Activated CD4-positive, CD25-positive, alpha-beta regulatory T cell treated with anti-CD3 and anti-CD28 coated beads, Interleukin-2, amount 50 U/mL, for 72 hours (primary cell): ENCODE results near the gene DEDD2.
"Not testable (repeated sequence)": the region's sequence is repeated elsewhere in the genome, so short reads cannot be mapped to it uniquely, and the experiment has no call there.

ENCODE experiments used
- DNase-seq: peaks from one replicate; pipeline ENCODE4 v3.0.0; 2021

The DEDD2 gene, protein sequence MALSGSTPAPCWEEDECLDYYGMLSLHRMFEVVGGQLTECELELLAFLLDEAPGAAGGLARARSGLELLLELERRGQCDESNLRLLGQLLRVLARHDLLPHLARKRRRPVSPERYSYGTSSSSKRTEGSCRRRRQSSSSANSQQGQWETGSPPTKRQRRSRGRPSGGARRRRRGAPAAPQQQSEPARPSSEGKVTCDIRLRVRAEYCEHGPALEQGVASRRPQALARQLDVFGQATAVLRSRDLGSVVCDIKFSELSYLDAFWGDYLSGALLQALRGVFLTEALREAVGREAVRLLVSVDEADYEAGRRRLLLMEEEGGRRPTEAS

DNA sequence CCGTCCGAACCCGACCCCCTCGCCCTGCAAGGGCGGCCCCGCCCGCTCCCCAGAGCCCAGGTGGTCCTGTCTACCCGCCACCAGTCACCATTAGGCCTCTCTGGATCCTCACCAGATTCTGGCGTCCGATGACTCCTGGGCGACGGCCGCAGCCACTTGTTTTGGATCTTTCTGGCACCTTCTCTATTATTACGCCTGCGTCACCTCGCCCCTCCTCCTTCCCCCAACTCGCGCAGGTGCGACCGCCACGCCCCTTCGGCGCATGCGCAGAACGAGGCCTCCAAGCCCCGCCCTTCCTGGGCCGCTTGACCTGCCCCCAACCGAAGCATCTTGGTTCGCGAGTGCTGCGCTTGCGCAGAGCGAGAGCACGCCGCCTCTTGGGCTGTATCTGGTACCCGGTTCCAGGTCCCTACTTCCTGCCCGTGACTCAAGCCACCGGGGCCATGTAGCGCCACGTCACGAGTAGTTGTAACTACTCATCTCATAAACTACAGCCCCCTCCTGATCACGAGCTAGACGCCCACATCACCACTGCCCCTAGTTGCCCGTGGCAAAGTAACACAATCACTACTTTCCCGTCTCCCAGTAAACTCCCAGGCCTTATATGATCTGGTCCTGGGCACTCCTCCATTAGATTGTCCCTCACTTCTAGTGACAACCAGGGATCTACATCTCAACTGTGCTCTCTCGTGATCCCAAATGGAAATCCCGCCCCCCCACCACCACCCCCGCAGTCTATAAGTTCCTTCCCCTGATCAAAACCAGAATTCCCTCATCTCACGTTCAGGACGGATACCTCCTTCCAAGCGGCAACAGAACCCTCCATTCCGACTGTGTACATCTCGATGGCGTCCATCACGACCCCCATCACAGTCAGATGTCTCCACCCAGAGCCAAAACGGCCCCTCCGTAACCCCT, at the start of gene DEDD2:
Gene DEDD2 (minus strand): TSS at position 158 of the 918 bp plus-strand sequence. CDS start 670 bp downstream, outside the sequence.
- DNase-seq: peak; percentile 100

DNA sequence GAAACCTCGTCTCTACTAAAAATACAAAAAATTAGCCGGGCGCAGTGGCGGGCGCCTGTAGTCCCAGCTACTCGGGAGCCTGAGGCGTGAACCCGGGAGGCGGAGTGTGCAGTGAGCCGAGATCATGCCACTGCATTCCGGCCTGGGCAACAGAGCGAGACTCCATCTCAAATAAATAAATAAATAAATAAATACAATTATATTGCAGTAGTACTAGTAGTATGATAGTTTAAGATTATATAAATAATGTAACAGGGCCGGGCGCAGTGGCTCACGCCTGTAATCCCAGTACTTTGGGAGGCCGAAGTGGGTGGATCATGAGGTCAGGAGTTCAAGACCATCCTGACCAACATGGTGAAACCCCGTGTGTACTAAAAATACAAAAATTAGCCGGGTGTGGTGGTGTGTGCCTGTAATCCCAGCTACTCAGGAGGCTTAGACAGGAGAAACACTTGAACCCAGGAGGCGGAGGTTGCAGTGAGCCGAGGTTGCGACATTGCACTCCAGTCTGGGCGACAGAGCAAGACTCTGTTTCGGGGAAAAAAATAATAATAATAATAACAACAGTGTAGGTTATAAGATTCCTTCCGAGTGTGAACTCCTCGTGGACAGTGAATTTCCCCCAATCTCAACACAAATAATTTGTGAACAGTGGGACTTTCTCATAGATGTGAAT, 49.6 kb upstream of the DEDD2 start:
- not testable (repeated sequence) for DNase-seq

DNA sequence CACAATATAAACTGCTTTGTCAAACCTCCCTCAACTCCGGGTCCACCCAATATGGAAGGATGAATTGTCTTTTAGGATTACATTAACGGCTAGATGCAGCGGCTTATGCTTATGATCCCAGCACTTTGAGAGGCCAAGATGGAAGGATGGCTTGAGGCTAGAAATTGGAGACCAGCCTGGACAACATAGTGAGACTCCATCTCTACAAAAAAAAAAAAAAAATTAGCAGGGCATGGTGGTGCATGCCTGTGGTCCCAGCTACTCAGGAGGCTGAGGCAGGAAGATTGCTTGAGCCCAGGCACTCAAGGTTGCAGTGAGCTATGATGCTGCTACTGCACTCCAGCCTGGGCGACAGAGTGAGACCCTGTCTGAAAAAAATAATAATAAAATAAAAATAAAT, 48.6 kb upstream of the DEDD2 start:
- not testable (repeated sequence) for DNase-seq

DNA sequence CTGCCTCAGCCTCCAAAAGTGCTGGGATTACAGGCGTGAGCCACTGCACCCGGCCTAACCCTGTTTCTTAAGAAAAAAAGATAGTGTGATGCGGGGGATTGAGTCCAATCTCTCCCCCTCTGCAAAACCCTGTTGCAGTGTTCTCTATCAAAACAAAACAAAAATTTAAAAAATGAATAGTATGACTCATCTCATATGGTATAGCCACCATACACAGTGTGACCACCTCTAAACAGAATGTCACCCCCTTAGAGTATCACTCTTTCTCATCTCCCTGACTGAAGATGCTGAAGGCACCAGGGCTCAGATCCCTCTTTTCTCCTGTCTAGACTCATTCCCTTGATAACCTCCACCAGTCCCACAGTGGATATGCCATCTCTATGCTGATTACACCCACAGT, 44.3 kb upstream of the DEDD2 start:
- no peak for DNase-seq

DNA sequence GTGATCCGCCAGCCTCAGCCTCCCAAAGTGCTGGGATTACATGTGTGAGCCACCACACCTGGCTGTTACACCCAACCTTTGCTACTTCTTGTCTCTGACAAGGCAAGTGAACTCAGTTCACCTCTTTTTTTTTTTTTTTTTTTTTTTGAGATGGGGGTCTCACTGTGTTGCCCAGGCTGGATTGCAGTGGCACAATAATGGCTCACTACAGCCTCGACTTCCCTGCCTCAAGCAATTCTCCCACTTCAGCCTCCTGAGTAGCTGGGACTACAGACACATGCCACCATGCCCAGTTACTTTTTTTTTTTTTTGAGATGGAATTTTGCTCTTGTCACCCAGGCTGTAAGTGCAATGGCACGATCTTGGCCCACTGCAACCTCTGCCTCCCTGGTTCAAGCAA, 40.4 kb upstream of the DEDD2 start:
- DNase-seq: not testable (repeated sequence)

DNA sequence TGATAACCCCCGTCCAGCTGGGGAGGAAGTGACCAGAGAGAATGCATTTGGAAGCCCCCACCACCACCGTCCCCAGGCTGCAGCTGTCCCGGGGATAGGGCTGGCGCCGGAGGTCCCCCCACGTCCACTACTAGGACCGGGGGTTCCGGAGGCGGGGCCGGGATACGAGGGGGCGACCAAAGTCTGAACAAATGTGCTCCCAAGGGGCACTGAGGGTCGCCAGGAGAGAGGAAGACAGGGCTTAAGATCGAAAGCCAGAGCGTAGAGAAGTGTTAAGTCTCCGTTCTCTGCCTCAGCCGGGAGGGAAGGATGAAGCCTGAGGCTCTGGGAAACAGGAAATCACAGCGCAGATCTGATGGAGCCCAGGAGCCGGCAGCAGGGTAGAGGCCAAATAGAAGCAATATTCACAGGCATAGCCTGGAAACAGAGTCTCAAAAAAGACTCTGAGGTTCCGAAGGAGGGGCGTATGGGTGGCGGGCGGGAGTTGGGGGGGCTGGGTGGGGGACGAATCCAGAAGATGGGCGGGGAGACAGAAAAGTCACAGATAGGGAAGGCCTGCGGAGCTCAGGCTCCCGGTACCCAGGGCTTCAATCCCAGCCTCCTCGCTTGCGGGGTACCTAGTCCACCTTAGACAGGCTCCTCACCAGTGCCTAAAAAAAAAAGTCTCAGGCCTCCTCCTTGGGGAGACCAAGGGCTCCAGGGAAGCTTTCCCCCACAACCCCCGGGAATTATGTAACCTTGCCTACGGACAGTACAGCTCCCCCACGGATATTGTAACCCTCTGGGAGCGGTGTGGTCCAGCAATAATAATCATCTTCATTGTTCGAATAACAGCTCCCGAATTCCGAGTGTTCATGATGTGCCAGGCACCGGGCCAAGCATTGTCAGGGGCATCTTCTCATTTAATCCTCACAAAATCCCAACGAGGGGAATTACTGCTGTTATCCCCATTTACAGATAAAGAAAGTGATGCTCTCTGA, 38.6 kb upstream of the DEDD2 start:
- no peak for DNase-seq

DNA sequence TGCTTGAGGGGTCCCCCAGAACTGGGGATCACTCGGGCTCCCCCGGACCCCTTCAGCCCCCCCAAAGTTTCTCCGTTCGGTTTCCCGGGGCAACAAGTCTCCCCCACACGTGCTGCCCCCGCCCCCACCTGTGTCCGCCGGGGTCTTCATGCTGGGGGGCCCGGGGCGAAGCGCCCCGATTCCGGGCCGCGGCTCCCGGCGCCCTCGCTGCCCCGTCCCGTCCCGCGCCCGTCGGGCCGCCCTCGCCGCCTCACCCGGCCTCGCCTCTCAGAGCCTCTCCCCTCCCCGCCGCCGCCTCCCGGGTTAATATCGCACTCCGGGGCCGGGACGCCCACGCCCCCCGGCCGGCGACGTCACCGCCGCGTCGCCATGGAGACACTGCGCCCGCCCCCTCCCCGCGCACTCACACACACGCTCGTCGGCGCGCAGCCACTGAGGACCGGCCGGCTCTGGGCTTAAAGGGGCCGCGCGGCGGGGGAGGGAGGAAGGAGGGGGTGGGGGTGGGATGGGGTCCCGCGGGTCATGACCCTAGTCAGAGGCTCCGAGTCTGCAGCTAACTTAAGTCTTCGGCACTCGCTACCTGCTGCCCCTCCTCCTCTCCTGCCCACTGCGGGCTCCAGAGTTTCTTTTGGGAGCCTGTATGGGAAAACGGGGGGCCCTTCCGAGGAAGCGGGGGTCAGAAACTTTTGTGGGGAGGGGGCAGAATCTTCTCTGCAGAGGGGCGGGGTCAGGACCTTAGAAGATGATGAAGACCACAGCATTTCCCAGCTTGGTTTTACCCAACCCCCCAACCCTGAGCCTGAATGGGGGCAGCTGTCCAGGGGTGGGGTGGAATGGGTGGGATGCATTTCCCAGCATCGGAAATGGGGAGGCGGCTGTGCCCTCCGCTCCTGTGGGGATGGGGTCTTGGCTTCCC, 37.6 kb upstream of the DEDD2 start, which contains the start of gene ERF:
Gene ERF (minus strand): TSS at position 279 of the 916 bp plus-strand sequence. CDS start 129 bp downstream, at position 150.
- peak; percentile 96 for DNase-seq

DNA sequence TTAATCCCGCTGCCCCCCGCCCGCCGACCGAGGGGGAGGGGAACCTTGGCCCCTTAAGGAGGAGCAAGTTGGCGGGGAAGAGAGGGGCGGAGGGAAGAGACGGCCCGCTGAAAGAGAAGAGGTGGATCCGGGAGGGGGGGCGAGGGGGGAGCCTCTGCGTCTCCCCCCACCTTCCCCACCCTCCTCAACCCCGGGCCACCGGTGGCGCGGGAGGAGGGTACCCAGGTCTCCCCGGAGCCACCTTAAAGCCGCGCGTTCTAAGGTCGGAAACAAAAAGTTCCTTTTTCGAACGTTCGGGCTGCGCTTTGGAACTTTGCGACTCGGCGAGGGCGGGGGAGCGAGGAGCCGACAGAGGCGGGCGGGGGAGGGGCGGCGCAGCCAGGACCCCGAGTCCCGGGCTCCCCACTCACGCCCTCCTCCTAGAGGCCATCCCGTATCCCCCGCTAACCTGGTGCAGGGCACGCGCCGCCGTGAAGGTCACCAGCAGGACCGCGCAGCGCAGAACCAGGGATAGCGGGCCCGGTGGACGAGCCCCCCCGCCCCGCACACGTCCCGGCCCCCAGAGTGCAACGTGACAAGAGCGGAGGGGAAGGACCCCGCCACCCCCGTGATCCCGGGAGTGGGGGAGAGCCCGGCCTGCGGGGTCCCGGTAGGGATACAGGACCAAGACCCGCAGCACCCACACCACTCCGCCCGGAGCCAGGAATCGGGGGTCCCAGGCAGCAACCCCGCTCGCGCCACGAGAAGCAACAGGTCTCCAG, 36.8 kb upstream of the DEDD2 start:
- DNase-seq: peak; percentile 63

DNA sequence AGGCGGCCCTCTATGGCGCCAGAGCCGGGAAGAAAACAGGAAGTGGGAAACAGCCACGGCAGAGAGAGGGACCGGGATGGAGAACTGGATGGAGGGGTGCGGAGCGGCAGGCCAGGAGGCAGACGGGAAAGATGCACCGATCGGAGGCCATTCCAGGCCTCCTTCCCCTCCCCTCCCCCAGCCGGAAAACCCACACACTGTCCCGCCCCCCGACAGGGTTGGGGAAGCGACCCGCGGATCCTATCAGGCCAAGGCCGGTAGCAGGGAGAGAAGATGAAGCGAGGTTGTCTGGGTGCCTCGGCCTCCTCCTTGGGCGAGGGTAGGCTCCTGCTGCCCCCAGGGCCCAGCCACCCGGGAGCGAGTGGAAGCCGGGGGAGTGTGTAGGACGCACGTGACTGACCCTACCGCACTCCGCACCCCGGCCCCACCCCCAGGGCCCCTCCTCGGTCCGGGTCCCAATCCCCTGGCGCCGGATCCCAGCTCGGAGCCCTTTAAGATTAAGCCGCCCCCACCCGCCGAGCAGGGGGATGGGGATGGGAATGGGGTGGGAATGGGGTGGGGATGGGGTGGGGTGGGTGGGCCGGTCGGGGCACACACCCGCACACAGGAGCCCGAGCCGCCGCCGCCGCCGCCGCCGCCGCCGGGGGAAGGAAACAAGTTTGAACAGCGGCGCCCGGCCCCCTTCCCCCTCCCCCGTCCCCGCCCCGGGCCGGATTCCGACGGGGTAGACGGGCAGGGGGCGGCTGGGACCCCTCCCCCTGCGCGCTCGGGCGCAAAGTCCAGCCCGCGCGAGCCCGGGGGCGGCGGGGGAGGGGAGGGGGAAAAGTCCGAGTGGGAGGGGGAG, 36.0 kb upstream of the DEDD2 start:
- peak; percentile 60 for DNase-seq

DNA sequence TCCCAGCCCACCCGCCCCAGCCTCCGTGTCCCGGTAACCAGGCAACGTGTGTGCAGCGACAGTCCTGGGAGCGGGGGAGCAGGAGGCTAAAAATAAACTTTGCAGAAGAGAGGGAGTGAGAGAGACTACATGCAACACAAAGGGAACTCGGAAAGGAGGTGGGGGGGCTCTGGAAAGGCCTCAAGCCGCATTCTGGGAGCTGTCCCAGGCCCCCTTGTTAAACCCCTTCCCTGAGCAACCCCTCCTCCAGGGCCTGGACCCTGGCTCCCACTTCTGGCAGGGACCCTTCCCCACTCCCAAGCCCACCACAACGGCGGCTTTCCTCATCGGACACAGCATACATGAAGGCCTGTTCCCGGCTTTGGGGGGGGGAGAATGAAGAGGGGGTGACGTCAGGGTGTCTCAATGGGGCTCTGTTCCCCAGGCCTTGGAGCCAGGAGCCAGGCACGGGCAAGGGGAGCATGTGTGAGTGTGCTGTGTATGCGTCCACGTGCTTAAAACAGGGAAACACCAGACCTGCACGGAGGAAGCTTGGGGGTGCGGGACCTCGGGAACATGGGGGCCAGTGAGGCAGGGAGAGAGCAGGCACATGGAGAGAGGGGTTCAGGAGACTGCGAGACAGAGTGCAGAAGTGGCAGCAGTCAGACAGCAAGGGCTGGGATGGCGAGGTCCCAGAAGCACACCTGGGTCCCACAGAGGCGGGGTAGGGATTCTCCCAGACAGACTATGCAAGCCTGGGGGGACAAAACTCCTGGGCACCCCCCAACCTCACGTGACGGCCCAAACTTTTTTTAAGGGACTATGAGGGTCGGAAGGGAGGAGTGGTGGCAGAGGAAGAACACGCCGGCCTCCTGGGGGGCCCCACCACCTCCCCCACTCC, 35.1 kb upstream of the DEDD2 start:
- no peak for DNase-seq

DNA sequence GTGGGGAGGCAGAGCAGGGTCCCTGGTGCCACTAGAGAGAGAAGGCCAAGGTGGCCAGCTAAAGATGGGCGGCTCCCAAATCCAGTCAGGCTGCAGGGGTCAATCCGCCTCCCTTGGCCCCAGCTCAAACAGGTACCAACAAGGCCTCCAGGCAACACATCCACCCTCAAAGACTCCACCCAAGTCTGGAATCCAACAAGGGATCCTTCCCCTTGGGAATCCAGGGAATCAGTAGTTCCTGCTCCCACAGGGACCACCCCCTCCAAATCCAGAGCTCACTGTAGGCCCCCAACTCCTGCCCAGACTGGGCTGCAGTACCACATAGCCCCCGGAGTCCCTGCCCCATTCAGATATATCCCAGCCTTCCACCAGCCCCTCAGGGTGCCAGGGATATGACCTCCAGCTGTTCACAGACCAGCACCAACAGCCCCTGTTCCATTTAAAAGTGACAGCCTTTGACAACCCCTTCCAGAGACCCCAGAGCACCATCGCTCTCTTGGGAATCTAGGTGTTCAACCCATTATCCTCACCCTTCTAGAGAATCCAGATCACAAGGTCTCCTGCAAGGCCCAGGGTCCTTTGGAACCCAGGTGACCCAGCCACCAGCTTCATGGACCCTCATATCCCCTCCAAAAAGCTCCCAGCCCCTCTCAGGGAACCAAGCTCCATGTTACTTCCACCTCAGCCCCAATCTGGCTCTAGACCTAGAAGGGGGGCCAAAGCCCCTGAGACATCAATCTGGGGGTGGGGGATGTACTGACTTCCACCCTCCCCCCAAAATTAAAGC, 34.3 kb upstream of the DEDD2 start:
- no peak for DNase-seq

DNA sequence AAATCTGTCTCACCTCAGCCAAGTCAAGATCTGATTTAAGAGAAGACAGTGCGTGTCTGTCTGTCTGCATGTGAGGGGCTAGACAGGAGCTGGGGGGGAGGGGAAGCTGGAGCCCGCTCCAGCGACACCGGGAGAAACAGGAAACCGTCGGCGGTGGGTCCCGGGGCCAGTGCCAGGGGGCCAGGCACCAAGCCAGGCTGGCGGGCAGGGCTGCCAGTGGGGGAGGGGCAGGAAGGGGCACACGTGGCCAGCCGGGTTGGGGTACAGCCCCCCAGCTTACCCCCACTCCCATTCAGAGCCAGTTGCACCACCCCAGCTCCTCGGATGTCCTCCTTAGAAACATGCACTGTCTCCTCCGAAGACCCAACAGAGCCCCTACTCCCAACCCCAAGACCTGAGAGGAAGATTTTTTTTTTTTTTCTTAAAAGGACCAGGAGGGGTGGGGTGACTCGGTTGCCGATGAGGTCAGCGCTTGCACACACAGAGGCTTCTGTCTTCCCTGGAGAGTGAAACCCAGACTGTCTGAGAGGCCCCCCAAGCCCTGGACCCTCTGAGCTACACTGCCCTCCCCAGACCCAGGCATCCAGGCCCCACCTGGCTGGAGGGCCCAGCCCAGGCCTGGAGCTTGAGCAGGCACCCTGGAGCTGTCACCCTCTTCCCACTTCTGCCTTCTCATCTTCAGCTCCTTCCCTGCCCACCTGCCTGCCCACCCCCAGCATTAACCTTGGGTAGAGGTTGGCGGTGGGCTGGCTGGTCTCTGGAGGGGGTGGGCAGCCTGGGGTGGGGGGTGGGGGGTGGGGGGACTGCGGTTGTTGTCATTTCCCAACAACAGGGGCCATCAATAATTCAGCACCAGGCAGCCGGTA, 33.4 kb upstream of the DEDD2 start:
- no peak for DNase-seq

DNA sequence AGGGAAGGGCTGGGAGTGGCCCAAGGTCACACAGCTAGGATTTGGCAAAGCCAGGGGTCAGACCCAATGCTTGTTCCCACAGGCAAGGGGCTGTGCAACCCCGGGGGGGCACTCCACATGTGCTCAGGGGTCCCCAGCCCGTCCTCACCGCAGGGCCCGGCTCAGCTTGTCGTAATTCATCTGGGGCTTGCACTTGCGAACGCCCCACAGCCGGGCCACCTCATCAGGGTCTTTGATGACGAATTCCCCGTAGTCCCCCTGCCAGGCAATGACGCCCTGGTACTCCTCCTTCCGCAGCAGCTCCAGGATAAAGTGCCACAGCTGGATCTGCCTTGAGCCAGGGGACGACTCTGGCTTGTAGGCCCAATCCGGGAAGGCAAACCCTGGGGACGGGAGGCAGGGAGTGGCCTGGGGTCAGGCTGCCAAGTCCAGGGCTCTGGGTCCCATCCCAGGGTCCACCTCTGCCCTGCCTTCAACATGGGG, 32.7 kb upstream of the DEDD2 start:
- no peak for DNase-seq

DNA sequence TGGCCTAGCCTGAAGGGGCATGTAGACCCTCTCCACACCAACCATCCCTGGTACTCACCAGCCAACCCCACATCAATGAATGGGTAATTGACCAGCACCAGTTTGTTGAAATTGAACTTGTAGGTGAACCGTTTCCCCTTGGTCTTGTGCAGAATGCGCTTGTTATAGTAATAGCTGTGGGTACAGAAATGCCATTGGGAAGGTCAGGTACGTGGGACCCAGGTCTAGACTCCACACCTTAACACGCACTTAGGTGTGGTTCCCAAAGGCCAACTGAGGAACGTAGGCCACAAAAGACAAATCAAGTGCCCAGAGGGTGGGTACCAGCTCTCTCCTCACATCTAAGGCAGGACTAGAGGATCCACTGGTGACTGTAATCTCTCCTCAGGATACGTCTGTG, 32.3 kb upstream of the DEDD2 start:
- no peak for DNase-seq

DNA sequence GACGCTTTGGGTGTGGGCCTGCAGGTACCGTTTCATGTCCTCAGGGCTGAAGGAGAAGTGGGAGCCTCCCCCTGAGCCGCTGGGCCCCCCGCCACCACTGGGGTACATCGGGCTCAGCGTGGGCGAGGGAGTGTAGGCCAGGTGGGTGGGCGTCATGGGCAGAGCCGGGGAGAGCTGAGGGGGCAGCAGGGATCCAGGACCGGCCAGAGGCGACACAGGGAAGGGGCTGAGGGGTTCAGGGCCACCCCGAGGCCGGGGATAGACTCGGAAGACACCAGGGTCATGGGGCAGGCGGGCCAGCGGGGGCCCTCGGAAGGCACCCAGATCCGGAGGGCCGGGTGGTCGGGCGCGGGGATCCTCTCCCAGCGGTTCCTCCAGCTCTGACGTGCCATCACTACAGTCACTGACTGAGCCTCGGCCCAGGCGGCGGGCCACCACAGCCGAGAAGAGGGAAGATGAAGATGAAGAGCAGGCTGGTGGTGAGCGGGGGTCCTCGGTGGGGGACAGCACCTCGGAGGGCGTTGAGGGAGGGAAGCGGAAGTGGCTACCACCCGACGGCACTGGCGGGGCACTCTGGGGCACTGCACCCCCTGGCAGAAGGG, 31.8 kb upstream of the DEDD2 start:
- DNase-seq: no peak
